Stimulated activated CD8-positive, alpha-beta memory T cell treated with anti-CD3 and anti-CD28 coated beads, Interleukin-2, amount 100 ng/mL, for 48 hours (primary cell): ENCODE measurements around the gene LIMCH1.

Source experiments
- DNase-seq, 2 donors: peaks; one replicate each; pipeline ENCODE4 v3.0.0-alpha.2; 2020; ENCODE audit warnings: low read depth in 2 of 2

The LIMCH1 gene

GRCh38 chr4:41569961-41570360 is 32.0 kb downstream of the LIMCH1 start:
- DNase-seq = no peak

DNA sequence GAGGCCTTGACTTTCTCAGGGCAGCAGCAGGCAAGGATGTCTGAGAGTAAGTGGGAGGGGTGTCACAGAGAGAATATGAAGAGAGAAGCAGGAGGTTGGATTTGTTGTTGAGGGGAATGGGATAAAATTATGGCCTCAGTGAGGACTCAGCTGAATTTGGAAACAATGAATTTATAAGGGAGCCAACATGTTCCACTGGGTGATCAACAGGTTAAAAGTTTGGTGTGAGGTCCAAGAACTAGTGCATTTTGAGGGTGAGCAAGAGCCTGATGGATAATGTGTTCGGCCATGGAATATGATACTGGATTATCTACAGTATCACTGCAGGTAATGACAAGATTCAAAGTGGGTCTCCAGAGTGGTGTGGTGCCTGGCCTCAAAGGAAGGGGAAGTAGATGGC is 33.5 kb downstream of the LIMCH1 start:
- DNase-seq = no peak

GRCh38 chr4:41572516-41572915 is 34.6 kb downstream of the LIMCH1 start:
- no peak for DNase-seq

DNA sequence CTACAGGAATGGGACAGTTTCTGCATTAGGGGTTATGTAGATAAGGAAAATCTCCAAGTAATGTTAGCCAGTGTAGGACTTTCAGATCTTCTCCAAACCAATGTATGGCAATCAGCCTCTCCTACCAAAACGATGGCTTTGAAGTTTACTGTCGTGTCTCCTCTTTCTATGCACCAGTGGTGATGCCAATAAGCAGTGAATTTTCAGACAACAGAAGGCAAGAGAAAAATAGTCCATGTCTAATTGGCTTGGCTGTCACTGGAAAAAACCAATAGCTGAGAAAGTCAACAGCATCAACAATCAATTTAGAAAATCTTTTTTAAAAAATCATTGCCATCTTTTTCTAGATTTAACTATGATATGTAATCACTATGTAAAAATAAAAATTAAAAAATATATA is 35.0 kb downstream of the LIMCH1 start:
- no peak for DNase-seq

GRCh38 chr4:41573502-41574001 is 35.6 kb downstream of the LIMCH1 start:
- no peak for DNase-seq

- no peak for DNase-seq
Measured at GRCh38 chr4:41575207-41575606, 37.2 kb downstream of the LIMCH1 start.

DNA sequence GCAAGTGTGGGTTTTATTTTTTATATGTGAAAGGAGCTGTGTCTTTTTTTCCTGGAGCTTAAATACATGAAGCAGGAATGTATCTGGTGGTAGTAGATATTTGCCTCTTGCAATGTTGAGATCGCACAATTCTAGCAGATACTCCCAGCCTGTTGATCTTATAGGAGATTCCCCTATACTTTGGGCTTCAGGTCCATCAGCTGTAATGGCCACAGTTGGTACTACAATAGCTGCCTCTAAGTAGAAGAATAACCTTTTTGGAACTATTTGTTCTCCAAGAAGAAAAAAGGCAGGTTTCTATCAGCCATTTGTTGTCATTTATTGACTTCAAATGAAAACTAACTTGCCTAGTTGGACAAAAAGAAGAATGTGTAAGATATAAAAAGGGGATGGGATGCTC is 37.7 kb downstream of the LIMCH1 start:
- DNase-seq = no peak

- DNase-seq = no peak
Measured at GRCh38 chr4:41579043-41579442, 41.1 kb downstream of the LIMCH1 start.

GRCh38 chr4:41579526-41579925 is 41.6 kb downstream of the LIMCH1 start:
- DNase-seq = no peak

GRCh38 chr4:41580007-41580406 is 42.0 kb downstream of the LIMCH1 start:
- no peak for DNase-seq

GRCh38 chr4:41586675-41587225 is 48.8 kb downstream of the LIMCH1 start:
- DNase-seq = no peak

- DNase-seq = no peak
Measured at GRCh38 chr4:41587286-41587685, 49.3 kb downstream of the LIMCH1 start.

GRCh38 chr4:41590591-41590990 is 52.6 kb downstream of the LIMCH1 start:
- no peak for DNase-seq

DNA sequence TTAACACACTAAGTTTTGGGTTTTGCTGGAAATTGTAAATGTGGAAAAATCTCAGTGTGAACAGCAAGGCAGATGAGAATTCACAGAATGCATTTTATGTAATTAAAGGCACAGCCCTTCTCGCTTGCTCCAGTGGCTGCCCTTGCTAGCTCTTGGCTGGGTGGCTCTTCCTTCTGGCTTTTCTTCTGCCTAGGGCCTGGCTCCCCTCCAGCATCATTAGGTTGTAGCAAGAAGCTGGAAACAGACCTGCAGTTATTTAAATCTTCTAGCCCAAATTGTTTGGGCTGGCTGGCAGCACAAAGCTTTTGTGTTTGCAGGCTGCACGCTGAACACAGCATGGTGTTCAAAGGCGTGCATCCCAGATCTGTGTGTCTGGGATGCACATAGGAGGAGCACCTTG is 56.5 kb downstream of the LIMCH1 start:
- no peak for DNase-seq

DNA sequence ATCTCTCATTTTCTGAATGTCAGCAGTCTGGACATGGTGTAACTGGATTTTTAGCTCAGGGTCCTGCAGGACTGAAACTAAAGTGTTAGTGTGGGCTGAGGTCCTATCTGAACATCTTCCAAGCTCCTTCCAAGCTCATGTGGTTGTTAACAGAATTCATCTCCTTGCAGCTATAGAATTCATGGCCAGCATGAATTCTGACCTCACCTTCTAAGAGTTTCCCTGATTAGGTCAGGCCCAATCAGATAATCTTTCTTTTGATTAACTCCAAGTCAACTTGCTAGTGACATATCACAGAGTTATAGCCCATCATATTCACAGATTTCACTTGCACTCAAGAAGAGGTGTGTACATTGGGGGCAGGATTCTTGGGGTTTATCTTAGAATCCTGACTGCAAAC is 59.5 kb downstream of the LIMCH1 start:
- DNase-seq = no peak

GRCh38 chr4:41598580-41598979 is 60.6 kb downstream of the LIMCH1 start:
- no peak for DNase-seq

DNA sequence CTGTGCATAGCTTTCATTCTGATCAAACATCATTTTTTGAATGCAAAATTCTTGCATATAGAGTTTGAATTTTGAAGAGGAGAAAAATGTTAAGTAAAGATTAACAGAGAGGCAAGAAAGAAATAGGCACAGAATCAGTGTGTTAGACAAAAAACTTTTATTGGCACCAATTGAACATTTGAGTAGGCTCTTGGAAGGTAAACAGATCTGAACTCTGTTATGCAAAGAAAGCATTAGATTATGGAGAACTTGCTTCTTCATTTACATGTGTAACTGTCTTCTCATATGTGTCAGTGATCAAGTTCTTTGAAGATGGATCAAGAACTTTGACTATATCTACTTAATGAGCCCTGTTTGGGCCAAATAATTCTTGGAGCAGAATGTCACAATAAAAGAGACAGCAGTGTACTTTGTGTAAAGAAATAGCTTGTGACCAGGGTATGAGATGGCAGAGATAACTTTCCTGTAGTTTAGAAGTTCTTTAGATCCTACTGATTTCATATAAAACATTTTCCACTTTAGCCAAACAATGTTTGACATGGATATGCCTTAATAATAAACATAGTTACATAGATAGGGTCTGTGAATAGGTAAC is 61.3 kb downstream of the LIMCH1 start:
- DNase-seq = no peak

DNA sequence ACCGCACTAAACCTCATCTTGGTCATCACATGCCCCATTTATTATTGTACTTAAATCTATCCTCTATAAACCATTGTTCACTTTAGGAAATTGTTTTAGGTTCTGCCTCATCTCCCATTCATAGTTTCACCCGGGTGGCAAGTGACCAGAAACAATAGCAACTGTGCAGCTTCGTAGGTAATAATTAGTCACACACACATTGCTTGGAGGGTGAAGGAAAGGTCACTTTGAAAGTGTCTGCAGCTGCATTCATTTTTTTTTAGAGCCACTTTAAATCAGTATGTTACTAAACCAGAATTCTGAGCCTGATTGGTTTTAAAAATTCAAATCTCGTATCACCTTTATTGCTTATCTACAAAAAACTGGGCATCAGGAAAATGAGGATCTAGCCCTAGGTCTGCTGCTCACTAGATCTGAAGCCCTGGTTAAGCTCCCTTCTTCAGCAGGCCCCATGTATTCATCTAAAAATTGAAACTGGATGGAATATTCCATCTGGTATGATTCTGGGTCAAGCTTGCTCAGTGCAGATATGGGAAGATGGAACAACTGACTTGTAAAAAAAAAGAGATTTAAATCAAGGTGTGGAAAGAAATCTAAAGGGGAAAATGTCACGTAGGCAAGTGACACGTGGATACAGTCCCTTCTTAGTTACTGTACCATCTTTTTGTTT is 62.4 kb downstream of the LIMCH1 start:
- no peak for DNase-seq

DNA sequence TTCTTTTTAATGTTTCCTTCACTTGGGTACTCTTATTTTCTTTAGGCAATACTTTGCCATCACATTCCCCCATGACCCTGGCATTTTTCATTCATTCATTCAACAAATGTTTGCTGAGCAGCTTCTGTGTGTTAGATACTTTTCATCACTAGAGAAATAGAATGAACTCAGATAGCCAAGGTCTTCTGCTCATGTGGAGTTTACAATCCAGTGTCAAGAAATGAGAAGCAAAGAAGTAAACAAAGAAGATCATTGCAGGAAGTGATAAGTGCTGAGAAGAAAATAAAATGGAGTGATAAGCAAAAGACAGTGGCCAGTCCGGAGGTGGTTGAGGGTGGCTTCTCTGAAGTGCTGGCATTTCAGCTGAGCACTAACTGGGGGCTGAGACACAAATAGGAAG is 63.1 kb downstream of the LIMCH1 start:
- no peak for DNase-seq

DNA sequence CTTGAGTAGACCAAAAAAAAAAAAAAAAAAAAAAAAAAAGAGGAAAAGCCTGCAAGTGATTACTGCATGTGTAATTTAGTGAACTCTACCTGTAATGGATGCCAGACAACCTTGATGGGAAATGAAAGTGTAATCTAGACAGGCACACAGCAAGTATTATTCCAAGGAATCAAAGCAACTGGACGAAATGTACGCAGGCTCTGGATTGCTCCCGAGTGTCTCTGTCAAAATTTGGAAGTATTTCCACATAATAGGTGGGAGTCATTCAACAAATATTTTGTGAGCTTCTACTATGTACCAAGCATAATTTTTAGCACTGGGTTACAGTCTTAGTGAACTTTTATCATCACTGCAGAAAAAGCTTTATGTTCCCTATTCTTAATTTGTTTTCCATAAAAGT is 64.2 kb downstream of the LIMCH1 start:
- DNase-seq = no peak

DNA sequence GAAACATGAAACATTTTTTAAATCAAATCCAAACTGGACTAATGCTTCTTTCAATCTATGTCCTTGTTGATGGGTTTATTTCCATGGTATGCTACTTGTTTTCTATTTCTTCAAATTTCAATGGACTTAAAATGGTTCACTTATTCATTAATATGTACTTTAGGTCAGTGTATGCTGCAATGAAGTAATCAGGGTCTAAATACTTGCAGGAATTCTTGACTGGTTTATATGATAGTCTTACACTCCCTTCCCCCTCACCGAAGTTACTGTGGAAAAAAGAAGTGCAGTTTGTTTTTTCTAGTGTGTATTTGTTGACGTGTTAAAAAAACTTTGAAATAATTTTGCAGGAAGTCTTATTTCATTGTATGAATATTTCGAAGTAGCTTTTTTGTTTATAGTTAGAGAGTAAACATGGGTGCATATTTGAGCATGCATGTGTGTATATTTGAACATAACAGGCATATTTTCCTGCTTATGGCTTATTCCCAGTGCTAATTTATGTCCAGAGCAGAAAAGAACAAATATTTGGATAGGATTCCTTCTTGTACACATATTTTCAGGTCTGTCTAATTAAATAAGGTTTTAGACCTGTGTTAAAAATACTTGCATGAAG is 65.0 kb downstream of the LIMCH1 start:
- no peak for DNase-seq

- DNase-seq = no peak
Measured at GRCh38 chr4:41609851-41610250, 71.9 kb downstream of the LIMCH1 start.

- DNase-seq = no peak
Measured at GRCh38 chr4:41610474-41610873, 72.5 kb downstream of the LIMCH1 start.
